ENCODE measurements around the gene MTERF2. TPM values are rescaled to one million over a fixed set of nuclear protein-coding genes. Genes with fewer than 3 reads are reported as not detected.

Gene MTERF2
- polyA plus RNA-seq, 3 donors = 0.54 to 1.2 (median 0.73) TPM

- Histone ChIP-seq H3K4me1 (ENCODE audit: control insufficient read depth in 1 of 2, insufficient read depth in 2 of 2, low read length in 2 of 2) (no peaks in the 10 kb centered on the region), H2AFZ (ENCODE audit: insufficient read depth, low read depth, low read length, poor library complexity, severe bottlenecking) (no peak overlapping the region), H4K20me1 (ENCODE audit: insufficient read depth, low read length) (no peaks in the 10 kb centered on the region), H3K27me3 (ENCODE audit: control insufficient read depth in 2 of 2, insufficient read depth in 2 of 2, low read length in 2 of 2) (no peaks in the 10 kb centered on the region), H3K9ac (ENCODE audit: insufficient read depth, low read length, poor library complexity, severe bottlenecking) (no peak overlapping the region), H3K27ac (ENCODE audit: low read depth in 1 of 2, low read length in 2 of 2) (no peak overlapping the region), H3K79me2 (ENCODE audit: insufficient read depth, low read length) (no peaks in the 10 kb centered on the region), H3K4me3 (replicated peaks in 1 of 3; ENCODE audit: low read depth in 2 of 3, low read length in 3 of 3) (no peak overlapping the region), H3K4me2 (replicated peaks; ENCODE audit: extremely low read depth, low read length, poor library complexity, severe bottlenecking) (no peak overlapping the region), H3K9me3 (replicated peaks in 1 of 2; ENCODE audit: control insufficient read depth in 1 of 2, insufficient read depth in 1 of 2, low read length in 2 of 2) (no peaks in the 10 kb centered on the region), H3K36me3 (replicated peaks in 1 of 2; ENCODE audit: control insufficient read depth in 1 of 2, insufficient read depth in 2 of 2, low read length in 2 of 2) (peaks cover 0 to 10% of the 10 kb centered on the region in 2 donors)
- no peak for TF ChIP-seq CTCF (IDR thresholded peaks at IDR 0.05)
- no peak for DNase-seq
- Mint-ChIP-seq H3K4me1 (no peaks in the 10 kb centered on the region), H3K27me3 (ENCODE audit: low read depth in 3 of 3) (peaks cover 0 to 4% (median 0%) of the 10 kb centered on the region in 3 donors), H3K36me3 (peaks cover 7 to 26% of the 10 kb centered on the region in 2 donors), H3K9me3 (no peaks in the 10 kb centered on the region), H3K27ac (peak overlapping the region in 1 of 7 donors; percentile 42), H3K4me3 (no peak overlapping the region)
- 100% methylated on average over 2 of the region's 2 CpGs for WGBS (ENCODE audit: insufficient coverage)
- intact Hi-C loops (cut with micrococcal nuclease) = no loop called here
Observed at GRCh38 chr12:106971065-106971464, 15.9 kb downstream of the MTERF2 start.

- Histone ChIP-seq H3K4me2 (replicated peaks; ENCODE audit: extremely low read depth, low read length, poor library complexity, severe bottlenecking) (no peak overlapping the region), H3K4me1 (ENCODE audit: control insufficient read depth in 1 of 2, insufficient read depth in 2 of 2, low read length in 2 of 2) (no peaks in the 10 kb centered on the region), H3K9ac (ENCODE audit: insufficient read depth, low read length, poor library complexity, severe bottlenecking) (no peak overlapping the region), H3K27ac (ENCODE audit: low read depth in 1 of 2, low read length in 2 of 2) (no peak overlapping the region), H3K27me3 (ENCODE audit: control insufficient read depth in 2 of 2, insufficient read depth in 2 of 2, low read length in 2 of 2) (no peaks in the 10 kb centered on the region), H2AFZ (ENCODE audit: insufficient read depth, low read depth, low read length, poor library complexity, severe bottlenecking) (no peak overlapping the region), H3K79me2 (ENCODE audit: insufficient read depth, low read length) (peaks cover 7% of the 10 kb centered on the region), H3K4me3 (replicated peaks in 1 of 3; ENCODE audit: low read depth in 2 of 3, low read length in 3 of 3) (no peak overlapping the region), H3K9me3 (replicated peaks in 1 of 2; ENCODE audit: control insufficient read depth in 1 of 2, insufficient read depth in 1 of 2, low read length in 2 of 2) (no peaks in the 10 kb centered on the region), H4K20me1 (ENCODE audit: insufficient read depth, low read length) (no peaks in the 10 kb centered on the region), H3K36me3 (replicated peaks in 1 of 2; ENCODE audit: control insufficient read depth in 1 of 2, insufficient read depth in 2 of 2, low read length in 2 of 2) (no peaks in the 10 kb centered on the region)
- TF ChIP-seq CTCF (IDR thresholded peaks at IDR 0.05) = no peak
- intact Hi-C loops (cut with micrococcal nuclease) = no loop called here
- no peak for DNase-seq
- Mint-ChIP-seq H3K4me1 (no peaks in the 10 kb centered on the region), H3K36me3 (peaks cover 3 to 16% of the 10 kb centered on the region in 2 donors), H3K27me3 (ENCODE audit: low read depth in 3 of 3) (peaks cover 0 to 4% (median 2%) of the 10 kb centered on the region in 3 donors), H3K27ac (no peak overlapping the region), H3K9me3 (no peaks in the 10 kb centered on the region), H3K4me3 (no peak overlapping the region)
- no CpG with 5 or more reads among the region's 2 CpGs for WGBS (ENCODE audit: insufficient coverage)
Observed at GRCh38 chr12:106964526-106964925, 22.4 kb downstream of the MTERF2 start.

Data from CD14-positive monocyte (primary cell).